Testis (tissue), 3 donors: ENCODE measurements around the gene SP3. TPM values are rescaled to one million over a fixed set of nuclear protein-coding genes. Genes with fewer than 3 reads are reported as not detected.

Source experiments
- DNase-seq: peaks from one replicate; pipeline ENCODE4 v3.0.0-alpha.2; 2019
- H3K27ac ChIP-seq, 2 donors: fragments of 200-600 bp; sonication (generic); one replicate each; pipeline ENCODE4 v1.5.1; 2019
- H3K27me3 ChIP-seq: fragments of 200-600 bp; sonication (generic); one replicate; pipeline ENCODE4 v1.5.1; 2019
- H3K36me3 ChIP-seq: fragments of 200-600 bp; sonication (generic); one replicate; pipeline ENCODE4 v1.5.1; 2017; ENCODE audit warnings: low read depth; ENCODE audit errors: missing control alignments
- H3K4me1 ChIP-seq: fragments of 200-600 bp; sonication (generic); one replicate; pipeline ENCODE4 v1.5.1; 2019
- H3K4me3 ChIP-seq, 2 donors: fragments of 200-600 bp; sonication (generic); one replicate each; pipeline ENCODE4 v1.5.1; 2017 to 2019
- H3K9me3 ChIP-seq: fragments of 200-600 bp; sonication (generic); one replicate; pipeline ENCODE4 v1.5.1; 2017
- POLR2A ChIP-seq: fragments of 450-650 bp; IDR thresholded peaks from one replicate; pipeline ENCODE4 v1.6.1; 2017; ENCODE audit warnings: antibody characterized with exemption, mild to moderate bottlenecking, moderate library complexity
- WGBS, 2 donors: methylation state at CpG; one replicate each; pipeline ENCODE4 v1.1.5; 2018; 5-methylcytosine and 5-hydroxymethylcytosine counted together
- intact Hi-C: fragments of 100-400 bp; cut with DNase I; formaldehyde crosslinking; loops from one replicate; pipeline ENCODE4 v1.15.1; 2023; ENCODE audit warnings: low total_unique reads
- polyA plus RNA-seq: library from polyadenylated mRNA; stranded (reverse); fragments of 350-450 nt; fragmentation: Illumina TruSeq; extraction: RNeasy Lipid Tissue Mini Kit (QIAGEN cat#74804); gene quantifications from one replicate; pipeline ENCODE4 v1.2.3, GENCODE V29; 2014; ENCODE audit warnings: low read depth, low replicate concordance; ENCODE audit not compliant: insufficient read depth
- total RNA-seq, 2 donors: library from RNA; depleted of rRNA; stranded (reverse); fragments of >200 nt; gene quantifications; one replicate each; pipeline ENCODE4 v1.2.3, GENCODE V29; 2016
- TF ChIP-seq, protein P1 (sequence below), 3 experiments: fragments of 450-650 bp in 2 of 3; fragments of 200-600 bp in 1 of 3; sonication (generic) in 1 of 3; IDR thresholded peaks; one replicate each; pipeline ENCODE4 v1.5.1; 2016 to 2019; ENCODE audit warnings: antibody characterized with exemption in 3 of 3, mild to moderate bottlenecking in 2 of 3, moderate library complexity in 1 of 3

The SP3 gene
- total and polyA plus RNA-seq, 3 donors from 2014 or later: 48.1 to 142 (median 135) TPM

DNA sequence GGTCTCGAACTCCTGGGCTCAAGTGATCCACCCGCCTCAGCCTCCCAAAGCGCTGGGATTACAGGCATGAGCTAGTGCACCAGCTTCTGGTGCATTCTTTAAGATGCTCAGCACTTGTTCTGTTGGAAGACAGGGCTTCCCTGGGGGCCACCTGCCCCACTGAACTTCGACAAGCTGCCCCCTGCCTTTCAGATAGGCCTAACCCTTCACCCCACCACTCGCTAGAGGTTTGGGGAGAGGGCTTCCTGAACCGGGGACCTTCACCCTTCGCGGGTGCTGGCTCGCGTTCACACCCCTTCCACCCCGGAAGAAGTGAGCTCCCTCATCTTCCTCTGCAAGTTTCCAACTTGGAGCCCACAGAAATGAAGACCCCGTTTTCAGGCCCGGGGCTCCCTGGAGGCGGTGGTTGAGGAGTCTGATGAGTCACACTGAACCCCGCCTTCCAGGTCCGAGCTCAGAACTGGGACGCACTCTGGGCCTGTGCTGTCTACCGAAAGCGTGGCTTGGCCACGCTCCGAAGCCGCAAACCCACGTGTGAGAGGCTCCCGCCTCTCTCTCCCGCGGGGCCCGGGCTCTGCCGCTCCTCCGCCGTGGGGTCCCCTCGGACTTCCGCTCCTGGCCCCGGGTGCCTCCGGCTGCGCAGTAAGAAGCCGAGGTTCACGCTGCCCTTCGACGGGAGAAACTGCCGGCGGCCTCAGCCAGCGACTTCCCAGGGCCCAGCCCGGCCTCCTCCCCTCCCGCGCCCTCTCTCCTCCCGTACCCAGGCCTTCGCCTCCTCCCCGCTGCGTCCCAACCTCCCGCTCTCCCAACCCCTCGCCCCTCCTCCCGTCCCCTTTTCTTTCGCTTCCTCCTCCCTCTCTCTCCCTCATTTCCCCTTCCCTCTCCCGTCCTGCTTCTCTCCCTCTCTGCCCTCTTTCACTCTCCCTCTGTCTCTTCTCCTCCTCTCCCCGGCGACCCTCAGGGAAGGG, 47.5 kb upstream of the SP3 start:
- intact Hi-C loops: loop anchor here (10.0 kb wide), 1 partner anchor 48 kb away; the partner anchor contains the start of gene SP3
- TF ChIP-seq POLR2A: no peak
- TF ChIP-seq, protein P1, sequence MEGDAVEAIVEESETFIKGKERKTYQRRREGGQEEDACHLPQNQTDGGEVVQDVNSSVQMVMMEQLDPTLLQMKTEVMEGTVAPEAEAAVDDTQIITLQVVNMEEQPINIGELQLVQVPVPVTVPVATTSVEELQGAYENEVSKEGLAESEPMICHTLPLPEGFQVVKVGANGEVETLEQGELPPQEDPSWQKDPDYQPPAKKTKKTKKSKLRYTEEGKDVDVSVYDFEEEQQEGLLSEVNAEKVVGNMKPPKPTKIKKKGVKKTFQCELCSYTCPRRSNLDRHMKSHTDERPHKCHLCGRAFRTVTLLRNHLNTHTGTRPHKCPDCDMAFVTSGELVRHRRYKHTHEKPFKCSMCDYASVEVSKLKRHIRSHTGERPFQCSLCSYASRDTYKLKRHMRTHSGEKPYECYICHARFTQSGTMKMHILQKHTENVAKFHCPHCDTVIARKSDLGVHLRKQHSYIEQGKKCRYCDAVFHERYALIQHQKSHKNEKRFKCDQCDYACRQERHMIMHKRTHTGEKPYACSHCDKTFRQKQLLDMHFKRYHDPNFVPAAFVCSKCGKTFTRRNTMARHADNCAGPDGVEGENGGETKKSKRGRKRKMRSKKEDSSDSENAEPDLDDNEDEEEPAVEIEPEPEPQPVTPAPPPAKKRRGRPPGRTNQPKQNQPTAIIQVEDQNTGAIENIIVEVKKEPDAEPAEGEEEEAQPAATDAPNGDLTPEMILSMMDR (IDR thresholded peaks at IDR 0.05): no peak
- no peaks in the 10 kb centered on the region for H3K27me3 ChIP-seq
- no peaks in the 10 kb centered on the region for H3K36me3 ChIP-seq
- H3K27ac ChIP-seq: peak overlapping the region; percentile 92 to 95
- H3K4me3 ChIP-seq: peak overlapping the region; percentile 52 to 65
- DNase-seq: peak; percentile 73
- 10 to 15% methylated on average over 32 to 56 of the region's 56 CpGs for WGBS, 2 donors
- H3K9me3 ChIP-seq: no peaks in the 10 kb centered on the region
- peaks cover 16% of the 10 kb centered on the region for H3K4me1 ChIP-seq

DNA sequence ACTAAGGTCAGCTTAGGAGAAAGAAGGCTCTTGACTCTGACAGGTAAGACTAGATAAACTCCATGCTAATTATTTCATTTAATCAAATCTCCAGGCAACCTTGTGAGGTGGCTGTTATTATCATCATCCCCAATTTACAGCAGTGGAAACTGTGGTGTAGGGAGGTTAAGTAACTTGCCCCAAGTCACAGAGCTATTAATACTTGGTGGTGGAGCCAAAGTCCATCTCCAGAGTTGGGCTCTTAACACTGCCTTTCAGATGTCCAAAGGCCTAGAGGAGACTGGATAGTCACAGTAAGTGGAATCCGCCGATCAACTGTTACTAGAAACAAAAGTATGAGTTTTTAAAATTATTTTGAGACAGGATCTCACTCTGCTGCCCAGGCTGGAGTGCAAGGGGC, 46.6 kb upstream of the SP3 start:
- intact Hi-C loops: loop anchor here (10.0 kb wide), 1 partner anchor 47 kb away; the partner anchor contains the start of gene SP3
- Histone ChIP-seq H3K4me1 (peaks cover 16% of the 10 kb centered on the region), H3K36me3 (no peaks in the 10 kb centered on the region), H3K27ac (peak overlapping the region in 1 of 2 donors; percentile 92), H3K9me3 (no peaks in the 10 kb centered on the region), H3K4me3 (no peak overlapping the region), H3K27me3 (no peaks in the 10 kb centered on the region)
- WGBS, 2 donors: 67 to 78% methylated on average over 2 of the region's 2 CpGs
- DNase-seq: no peak
- no peak for TF ChIP-seq POLR2A
- TF ChIP-seq, protein P1 (IDR thresholded peaks at IDR 0.05): no peak

- peaks cover 16% of the 10 kb centered on the region for H3K4me1 ChIP-seq
Measured at GRCh38 chr2:174011173-174011572, 46.0 kb upstream of the SP3 start.

GRCh38 chr2:174009488-174010223, 44.5 kb upstream of the SP3 start:
- Histone ChIP-seq H3K4me3 (no peak overlapping the region), H3K9me3 (no peaks in the 10 kb centered on the region), H3K4me1 (peaks cover 16% of the 10 kb centered on the region), H3K27ac (no peak overlapping the region), H3K27me3 (no peaks in the 10 kb centered on the region), H3K36me3 (no peaks in the 10 kb centered on the region)
- TF ChIP-seq, protein P1 (IDR thresholded peaks at IDR 0.05): no peak
- TF ChIP-seq POLR2A: no peak
- 75 to 82% methylated on average over 3 of the region's 3 CpGs for WGBS, 2 donors
- no peak for DNase-seq
- intact Hi-C loops: loop anchor here (10.0 kb wide), 1 partner anchor 45 kb away; the partner anchor contains the start of gene SP3

More at GRCh38 chr2:174011173-174011572, 46.0 kb upstream of the SP3 start:
- no peaks in the 10 kb centered on the region for H3K9me3 ChIP-seq
- peak overlapping the region in 1 of 2 donors; percentile 42 for H3K27ac ChIP-seq
- H3K36me3 ChIP-seq: no peaks in the 10 kb centered on the region
- no peak overlapping the region for H3K4me3 ChIP-seq
- no peak for DNase-seq
- no peak for TF ChIP-seq POLR2A
- TF ChIP-seq, protein P1 (IDR thresholded peaks at IDR 0.05): no peak
- intact Hi-C loops: loop anchor here (10.0 kb wide), 1 partner anchor 46 kb away; the partner anchor contains the start of gene SP3
- no peaks in the 10 kb centered on the region for H3K27me3 ChIP-seq
